Mucosa of rectum (tissue), 2 donors: ENCODE data around the gene MAP2K5.
A peak's percentile ranks its signal among the peaks of the same experiment; 100 is the strongest.
"Not testable (repeated sequence)": the region's sequence is repeated elsewhere in the genome, so short reads cannot be mapped to it uniquely, and the experiment has no call there.

Experiments used
- H3K27ac ChIP-seq, 2 donors: one replicate each; pipeline ENCODE4 v1.7.0; 2013; ENCODE audit warnings: inconsistent platforms in 2 of 2, low read depth in 2 of 2, low read length in 2 of 2
- H3K27me3 ChIP-seq, 2 donors: one replicate each; pipeline ENCODE4 v1.7.0; 2013; ENCODE audit warnings: low read length in 2 of 2; ENCODE audit not compliant: control insufficient read depth in 2 of 2, insufficient read depth in 2 of 2
- H3K36me3 ChIP-seq, 2 donors: one replicate each; pipeline ENCODE4 v1.7.0; 2013; ENCODE audit warnings: low read length in 2 of 2; ENCODE audit not compliant: control insufficient read depth in 2 of 2, insufficient read depth in 2 of 2
- H3K4me1 ChIP-seq, 2 donors: one replicate each; pipeline ENCODE4 v1.7.0; 2013; ENCODE audit warnings: low read length in 2 of 2, mild to moderate bottlenecking in 1 of 2; ENCODE audit not compliant: control insufficient read depth in 2 of 2, insufficient read depth in 2 of 2
- H3K4me3 ChIP-seq, 2 donors: one replicate each; pipeline ENCODE4 v1.7.0; 2013; ENCODE audit warnings: low read length in 2 of 2
- H3K9ac ChIP-seq, 2 donors: one replicate each; pipeline ENCODE4 v1.7.0; 2013; ENCODE audit warnings: low read length in 2 of 2, low read depth in 1 of 2, mild to moderate bottlenecking in 1 of 2
- H3K9me3 ChIP-seq, 2 donors: one replicate each; pipeline ENCODE4 v1.7.0; 2013; ENCODE audit warnings: low read length in 2 of 2; ENCODE audit not compliant: control insufficient read depth in 2 of 2
- donor health status: healthy.
- donor health status: Normal muscosa, but diverticular disease.

Gene MAP2K5

GRCh38 chr15:67607959-67608637 lies 65.6 kb downstream of the MAP2K5 start:
- peak overlapping the region; percentile 8 to 48 for H3K4me3 ChIP-seq
- H3K27ac ChIP-seq: peak overlapping the region in 1 of 2 donors; percentile 51
- no peak overlapping the region for H3K9ac ChIP-seq
- no peaks in the 10 kb centered on the region for H3K27me3 ChIP-seq
- H3K4me1 ChIP-seq: peaks cover 7 to 9% of the 10 kb centered on the region in 2 donors
- H3K9me3 ChIP-seq: no peaks in the 10 kb centered on the region
- H3K36me3 ChIP-seq: peaks cover 0 to 2% of the 10 kb centered on the region in 2 donors

GRCh38 chr15:67608638-67608959 lies 66.1 kb downstream of the MAP2K5 start:
- Histone ChIP-seq H3K9me3 (no peaks in the 10 kb centered on the region), H3K4me1 (peaks cover 7 to 9% of the 10 kb centered on the region in 2 donors), H3K27me3 (no peaks in the 10 kb centered on the region), H3K36me3 (peaks cover 0 to 2% of the 10 kb centered on the region in 2 donors), H3K27ac (peak overlapping the region in 1 of 2 donors; percentile 23), H3K4me3 (peak overlapping the region in 1 of 2 donors; percentile 8), H3K9ac (no peak overlapping the region)

DNA sequence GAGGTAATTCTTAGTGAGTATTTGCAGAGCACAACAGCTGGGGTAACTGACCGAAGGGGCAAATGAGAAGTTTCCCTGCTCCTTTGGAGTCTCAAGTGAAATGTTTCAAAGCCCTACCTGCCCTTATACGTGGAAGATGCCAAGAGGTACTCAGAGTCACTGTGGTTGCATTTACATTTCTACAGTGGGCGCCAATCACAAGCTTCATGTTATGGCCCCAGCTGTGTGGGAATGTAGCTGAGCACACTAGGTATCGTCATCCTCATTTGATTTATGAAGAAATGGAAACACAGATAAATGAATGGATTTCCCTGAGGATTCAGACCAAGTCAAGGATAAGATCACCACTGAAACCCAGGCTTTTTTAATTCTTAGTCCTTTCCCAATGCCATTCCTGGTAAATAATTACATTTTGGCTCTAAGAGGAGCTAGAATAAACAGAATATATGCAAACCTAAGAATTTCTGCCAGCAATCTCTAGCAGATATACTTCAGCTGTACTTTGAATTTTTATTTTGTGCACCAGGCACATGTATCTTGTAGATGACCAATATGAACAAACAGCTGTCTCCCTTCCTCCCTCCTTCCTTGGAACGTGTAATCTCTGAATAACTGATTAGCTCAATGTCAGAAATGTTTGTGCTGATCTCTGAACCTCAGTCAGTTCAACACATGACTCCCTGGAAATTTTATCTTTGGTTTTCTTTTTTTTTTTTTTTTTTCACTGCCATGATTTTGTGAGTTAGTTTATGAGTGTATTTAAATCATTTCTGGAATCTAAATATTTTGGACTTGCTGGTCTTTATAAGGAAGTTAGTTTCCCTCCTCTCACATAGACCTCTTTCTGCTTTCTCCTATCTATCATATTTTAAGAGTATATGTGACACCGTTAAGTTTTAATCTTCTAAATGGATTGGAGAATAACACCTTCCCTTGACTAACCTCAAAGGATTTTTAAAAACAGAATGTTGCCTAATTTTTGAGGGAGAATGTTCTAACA lies 69.2 kb downstream of the MAP2K5 start:
- no peaks in the 10 kb centered on the region for H3K27me3 ChIP-seq
- no peaks in the 10 kb centered on the region for H3K9me3 ChIP-seq
- no peak overlapping the region for H3K4me3 ChIP-seq
- H3K9ac ChIP-seq: no peak overlapping the region
- peaks cover 0 to 2% of the 10 kb centered on the region in 2 donors for H3K36me3 ChIP-seq
- no peak overlapping the region for H3K27ac ChIP-seq
- peaks cover 7 to 9% of the 10 kb centered on the region in 2 donors for H3K4me1 ChIP-seq

GRCh38 chr15:67613211-67613610 lies 70.7 kb downstream of the MAP2K5 start:
- H3K9ac ChIP-seq: no peak overlapping the region
- H3K27ac ChIP-seq: no peak overlapping the region
- peaks cover 3 to 5% of the 10 kb centered on the region in 2 donors for H3K4me1 ChIP-seq
- no peaks in the 10 kb centered on the region for H3K9me3 ChIP-seq
- H3K36me3 ChIP-seq: peaks cover 0 to 2% of the 10 kb centered on the region in 2 donors
- no peak overlapping the region for H3K4me3 ChIP-seq
- no peaks in the 10 kb centered on the region for H3K27me3 ChIP-seq

DNA sequence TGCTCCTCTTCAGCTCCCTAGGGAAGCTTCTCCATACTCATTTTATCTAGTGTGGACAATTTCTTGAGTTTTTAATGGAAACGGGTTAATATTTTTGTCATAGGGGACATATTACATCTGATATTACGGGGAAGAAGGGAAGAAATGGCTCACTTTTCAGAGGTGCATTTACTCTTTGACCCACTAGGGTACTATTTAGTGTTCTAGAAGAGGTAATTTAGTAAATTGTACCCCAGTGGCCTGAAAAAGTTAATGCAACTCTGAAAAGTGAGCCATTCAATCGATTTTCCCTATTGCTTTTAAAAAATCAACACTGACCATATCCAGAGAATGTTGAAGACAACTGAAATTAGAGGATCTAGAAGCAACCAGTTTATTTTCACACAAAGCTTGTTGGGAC lies 71.2 kb downstream of the MAP2K5 start:
- Histone ChIP-seq H3K9ac (no peak overlapping the region), H3K27me3 (no peaks in the 10 kb centered on the region), H3K4me1 (no peaks in the 10 kb centered on the region), H3K4me3 (no peak overlapping the region), H3K36me3 (peaks cover 0 to 2% of the 10 kb centered on the region in 2 donors), H3K27ac (no peak overlapping the region), H3K9me3 (no peaks in the 10 kb centered on the region)

GRCh38 chr15:67615131-67615534 lies 72.6 kb downstream of the MAP2K5 start:
- not testable (repeated sequence) for H3K27me3 ChIP-seq, H3K27ac ChIP-seq, H3K4me1 ChIP-seq, H3K9me3 ChIP-seq, H3K36me3 ChIP-seq, H3K9ac ChIP-seq, H3K4me3 ChIP-seq

DNA sequence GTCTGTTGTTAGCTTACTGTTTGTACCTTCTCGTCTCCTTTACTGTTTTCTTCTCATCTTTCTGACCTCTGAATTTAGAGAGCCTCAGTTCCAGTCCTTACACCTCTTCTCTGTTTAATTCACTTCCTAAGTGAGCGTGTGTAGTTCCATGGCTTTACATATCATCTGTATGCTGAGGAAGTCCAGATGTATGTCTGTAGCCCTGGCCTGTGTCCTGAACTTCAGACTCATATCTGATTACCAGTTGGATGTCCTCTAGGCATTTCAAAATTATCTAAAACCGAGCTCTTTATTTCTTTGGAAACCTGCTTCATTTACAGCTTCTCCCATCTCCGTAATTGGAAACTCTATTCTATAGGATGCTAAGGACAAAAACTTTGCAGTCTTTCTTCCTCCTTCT lies 75.8 kb downstream of the MAP2K5 start:
- Histone ChIP-seq H3K4me3 (no peak overlapping the region), H3K36me3 (no peaks in the 10 kb centered on the region), H3K9me3 (no peaks in the 10 kb centered on the region), H3K27me3 (no peaks in the 10 kb centered on the region), H3K9ac (no peak overlapping the region), H3K4me1 (no peaks in the 10 kb centered on the region), H3K27ac (no peak overlapping the region)

DNA sequence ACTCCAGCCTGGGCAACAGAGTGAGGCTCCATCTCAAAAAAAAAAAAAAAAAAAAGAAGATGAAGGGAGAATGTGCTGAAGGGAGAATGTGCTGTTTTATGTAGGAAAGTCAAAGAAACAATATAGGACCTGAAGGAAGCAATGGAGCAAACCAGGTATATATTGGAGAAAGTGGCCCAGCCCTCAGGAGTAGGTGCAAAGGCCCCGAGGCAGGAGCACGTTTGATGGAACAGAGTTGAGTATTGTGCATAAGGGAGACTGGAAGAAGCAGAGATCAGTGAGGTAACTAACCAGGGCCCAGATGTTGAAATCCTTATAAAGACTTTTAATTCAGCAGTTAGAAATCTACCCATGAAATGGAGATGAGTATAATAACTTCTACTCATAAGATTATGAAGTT lies 79.6 kb downstream of the MAP2K5 start:
- H3K27ac ChIP-seq: no peak overlapping the region
- H3K4me3 ChIP-seq: no peak overlapping the region
- no peaks in the 10 kb centered on the region for H3K4me1 ChIP-seq
- H3K9ac ChIP-seq: no peak overlapping the region
- no peaks in the 10 kb centered on the region for H3K9me3 ChIP-seq
- H3K36me3 ChIP-seq: peaks cover 0 to 2% of the 10 kb centered on the region in 2 donors
- no peaks in the 10 kb centered on the region for H3K27me3 ChIP-seq

GRCh38 chr15:67632261-67632660 lies 89.8 kb downstream of the MAP2K5 start:
- no peaks in the 10 kb centered on the region for H3K4me1 ChIP-seq
- H3K27ac ChIP-seq: no peak overlapping the region
- no peaks in the 10 kb centered on the region for H3K27me3 ChIP-seq
- H3K9ac ChIP-seq: no peak overlapping the region
- H3K36me3 ChIP-seq: peaks cover 0 to 13% of the 10 kb centered on the region in 2 donors
- H3K9me3 ChIP-seq: no peaks in the 10 kb centered on the region
- H3K4me3 ChIP-seq: no peak overlapping the region

- H3K27me3 ChIP-seq, H3K9ac ChIP-seq, H3K4me1 ChIP-seq, H3K9me3 ChIP-seq, H3K4me3 ChIP-seq, H3K27ac ChIP-seq: not testable (repeated sequence)
- peaks cover 0 to 17% of the 10 kb centered on the region in 2 donors for H3K36me3 ChIP-seq
Measured at GRCh38 chr15:67635950-67636349, 93.4 kb downstream of the MAP2K5 start.
